Measurements from ENCODE around the gene GPR65. TPM values are rescaled to one million over a fixed set of nuclear protein-coding genes. Genes with fewer than 3 reads are reported as not detected.

GPR65 gene
- total RNA-seq, 1 experiment from 2014 or later, result not detected

GRCh38 chr14:87961246-87961645, 43.7 kb upstream of the GPR65 start:
- Histone ChIP-seq H2AK5ac (ENCODE audit: insufficient read length, low read length) (no peak overlapping the region), H4K91ac (ENCODE audit: insufficient read length, low read depth, low read length) (no peak overlapping the region), H3K9me3 (ENCODE audit: control insufficient read depth, low read depth, low read length) (no peaks in the 10 kb centered on the region), H2BK15ac (ENCODE audit: low read depth, low read length) (no peak overlapping the region), H2BK120ac (ENCODE audit: low read depth, low read length, poor library complexity, severe bottlenecking) (no peak overlapping the region), H3K14ac (ENCODE audit: insufficient read depth, low read length) (no peak overlapping the region), H2AFZ (ENCODE audit: low read length) (no peak overlapping the region), H3K79me2 (ENCODE audit: insufficient read depth, low read length) (no peaks in the 10 kb centered on the region), H4K5ac (ENCODE audit: insufficient read length, low read depth, low read length) (no peak overlapping the region), H3T11ph (ENCODE audit: low read length) (no peak overlapping the region), H3K23me2 (ENCODE audit: insufficient read length, low read depth, low read length, poor library complexity, severe bottlenecking) (no peaks in the 10 kb centered on the region), H3K27me3 (ENCODE audit: insufficient read depth, low read length) (no peaks in the 10 kb centered on the region), H3K9ac (ENCODE audit: extremely low read depth, insufficient read length, low read length) (no peak overlapping the region), H3K4me1 (ENCODE audit: insufficient read depth, low read length) (no peaks in the 10 kb centered on the region), H2BK20ac (ENCODE audit: low read depth, low read length, poor library complexity, severe bottlenecking) (no peak overlapping the region), H4K20me1 (ENCODE audit: control insufficient read depth, insufficient read depth, insufficient read length) (no peaks in the 10 kb centered on the region), H3K27ac (ENCODE audit: insufficient read length, low read depth, low read length) (no peak overlapping the region), H3K56ac (ENCODE audit: insufficient read length, low read depth, low read length) (no peak overlapping the region), H2BK5ac (ENCODE audit: insufficient read length, low read length) (no peak overlapping the region), H4K8ac (replicated peaks; ENCODE audit: insufficient read length, low read depth, low read length) (no peak overlapping the region), H2BK12ac (ENCODE audit: insufficient read length, low read depth, low read length) (no peak overlapping the region), H3K79me1 (ENCODE audit: insufficient read depth, low read depth, low read length, poor library complexity, severe bottlenecking) (no peaks in the 10 kb centered on the region), H3K18ac (ENCODE audit: insufficient read length, low read depth, low read length) (no peak overlapping the region), H3K4ac (ENCODE audit: low read depth, low read length) (no peak overlapping the region), H3K4me2 (ENCODE audit: insufficient read depth, insufficient read length, low read length) (no peak overlapping the region), H3K23ac (ENCODE audit: insufficient read length, low read depth, low read length) (no peak overlapping the region)
- no peaks in the 10 kb centered on the region for H3K9me3 Mint-ChIP-seq
- TF ChIP-seq CTCF (conservative IDR thresholded peaks at IDR 0.05), result no peak
- WGBS (ENCODE audit: extremely low coverage, insufficient read length, low lambda C conversion rate), result no CpG with 5 or more reads among the region's 2 CpGs
- no peak overlapping the region for H3K27ac Mint-ChIP-seq
- no peak for DNase-seq
- H3K36me3 Mint-ChIP-seq (ENCODE audit: insufficient read depth in 1 of 3, low read depth in 3 of 3), result peaks cover 0 to 11% (median 4%) of the 10 kb centered on the region in 3 experiments; a peak in 3 of 7 replicates
- no peaks in the 10 kb centered on the region for H3K27me3 Mint-ChIP-seq (ENCODE audit: low read depth)
- H3K4me1 Mint-ChIP-seq, result no peaks in the 10 kb centered on the region
- H3K4me3 Mint-ChIP-seq, result no peak overlapping the region
